Left ventricle myocardium inferior (tissue), 1 donor: ENCODE results near the gene NME7. TPM values are rescaled to one million over a fixed set of nuclear protein-coding genes. Genes with fewer than 3 reads are reported as not detected.

ENCODE experiments used
- DNase-seq: peaks from one replicate; pipeline ENCODE4 v3.0.0-alpha.2; 2020
- H3K27ac ChIP-seq: fragments of 200-600 bp; replicated peaks from 2 replicates; pipeline ENCODE4 v1.8.0; 2021
- H3K27me3 ChIP-seq: fragments of 200-600 bp; 2 replicates; pipeline ENCODE4 v1.8.0; 2021; ENCODE audit warnings: low read depth
- H3K36me3 ChIP-seq: fragments of 200-600 bp; 2 replicates; pipeline ENCODE4 v1.8.0; 2021
- H3K4me1 ChIP-seq: fragments of 200-600 bp; 2 replicates; pipeline ENCODE4 v1.8.0; 2021
- H3K4me3 ChIP-seq: fragments of 200-600 bp; 2 replicates; pipeline ENCODE4 v1.8.0; 2021; ENCODE audit warnings: mild to moderate bottlenecking, moderate library complexity
- H3K9me3 ChIP-seq: fragments of 200-600 bp; replicated peaks from 2 replicates; pipeline ENCODE4 v1.8.0; 2021
- CTCF ChIP-seq: fragments of 200-600 bp; IDR thresholded peaks from 2 replicates; pipeline ENCODE4 v1.8.0; 2021; ENCODE audit warnings: antibody characterized with exemption, mild to moderate bottlenecking, borderline replicate concordance
- intact Hi-C: fragments of 100-400 bp; cut with micrococcal nuclease; formaldehyde crosslinking; loops from one replicate; pipeline ENCODE4 v1.11.0; 2022
- total RNA-seq: library from RNA; stranded (reverse); fragmentation: NEBNext Ultra II Directional; extraction: Animal tissue kit (Norgen Biotek cat#: 25700); gene quantifications from one replicate; pipeline ENCODE4 v1.2.1, GENCODE V29; 2021
- donor health status: DM: no; HTN: yes; CAD: no; lungs with severe emphysema.

Gene NME7
- total RNA-seq, 1 donor from 2014 or later = 13.1 TPM

- no peaks in the 10 kb centered on the region for H3K27me3 ChIP-seq
- DNase-seq = no peak
- intact Hi-C loops = no loop called here
- H3K4me1 ChIP-seq = no peaks in the 10 kb centered on the region
- no peak for TF ChIP-seq CTCF
- H3K27ac ChIP-seq = no peak overlapping the region
- no peak overlapping the region for H3K4me3 ChIP-seq
- peaks cover 21% of the 10 kb centered on the region for H3K36me3 ChIP-seq
- no peaks in the 10 kb centered on the region for H3K9me3 ChIP-seq
These were observed 59.1 kb downstream of the NME7 start for GRCh38 chr1:169308313-169309039.

GRCh38 chr1:169307176-169307575 lies 60.4 kb downstream of the NME7 start:
- no peak overlapping the region for H3K27ac ChIP-seq
- intact Hi-C loops = no loop called here
- no peaks in the 10 kb centered on the region for H3K4me1 ChIP-seq
- no peak for DNase-seq
- no peaks in the 10 kb centered on the region for H3K9me3 ChIP-seq
- H3K27me3 ChIP-seq = no peaks in the 10 kb centered on the region
- H3K4me3 ChIP-seq = no peak overlapping the region
- H3K36me3 ChIP-seq = peaks cover 28% of the 10 kb centered on the region
- no peak for TF ChIP-seq CTCF

- no peak overlapping the region for H3K4me3 ChIP-seq
- H3K9me3 ChIP-seq = no peaks in the 10 kb centered on the region
- H3K4me1 ChIP-seq = no peaks in the 10 kb centered on the region
- TF ChIP-seq CTCF = no peak
- no peak for DNase-seq
- intact Hi-C loops = no loop called here
- peaks cover 36% of the 10 kb centered on the region for H3K36me3 ChIP-seq
- H3K27ac ChIP-seq = no peak overlapping the region
- no peaks in the 10 kb centered on the region for H3K27me3 ChIP-seq
These were observed 61.6 kb downstream of the NME7 start for GRCh38 chr1:169305948-169306347.

- peaks cover 36% of the 10 kb centered on the region for H3K36me3 ChIP-seq
- no peaks in the 10 kb centered on the region for H3K27me3 ChIP-seq
- intact Hi-C loops = no loop called here
- H3K9me3 ChIP-seq = no peaks in the 10 kb centered on the region
- H3K27ac ChIP-seq = no peak overlapping the region
- TF ChIP-seq CTCF = no peak
- H3K4me3 ChIP-seq = no peak overlapping the region
- no peaks in the 10 kb centered on the region for H3K4me1 ChIP-seq
- DNase-seq = no peak
These were observed 62.2 kb downstream of the NME7 start for GRCh38 chr1:169305356-169305755.

- TF ChIP-seq CTCF = no peak
- Histone ChIP-seq H3K36me3 (peaks cover 28% of the 10 kb centered on the region), H3K27ac (no peak overlapping the region), H3K9me3 (no peaks in the 10 kb centered on the region), H3K4me3 (no peak overlapping the region), H3K27me3 (no peaks in the 10 kb centered on the region), H3K4me1 (no peaks in the 10 kb centered on the region)
- no peak for DNase-seq
- intact Hi-C loops = no loop called here
These were observed 66.7 kb downstream of the NME7 start for GRCh38 chr1:169300854-169301253.
